SK-N-SH treated with all-trans-retinoic acid at 6 μM for 48 hours (cell line): ENCODE measurements around the gene TUFT1.

Experiments used
- ATAC-seq: fragments of 200-7000 bp; cut with Tn5 transposase; 3 replicates; pipeline ENCODE4 v1.9.1; 2020; ENCODE audit warnings: mild to moderate bottlenecking, moderate library complexity
- ISL1 ChIP-seq: fragments of 250-450 bp; sonication (Bioruptor Pico); IDR thresholded peaks from 2 replicates; pipeline ENCODE4 v2.1.2; 2022; ENCODE audit warnings: mild to moderate bottlenecking, moderate library complexity
- POU6F1 ChIP-seq: fragments of 250-450 bp; sonication (Bioruptor Pico); IDR thresholded peaks from 2 replicates; pipeline ENCODE4 v1.8.0; 2021; ENCODE audit warnings: low read depth, mild to moderate bottlenecking, moderate library complexity, borderline replicate concordance
- ZNF8 ChIP-seq: fragments of 450-650 bp; formaldehyde crosslinking; IDR thresholded peaks from 2 replicates; pipeline ENCODE4 v1.5.0; 2020; ENCODE audit warnings: mild to moderate bottlenecking, moderate library complexity
- TF ChIP-seq, protein P1 (sequence below): fragments of 250-450 bp; sonication (Bioruptor Pico); IDR thresholded peaks from 2 replicates; pipeline ENCODE4 v1.8.0; 2020; ENCODE audit warnings: mild to moderate bottlenecking, moderate library complexity, borderline replicate concordance

TUFT1 gene

DNA sequence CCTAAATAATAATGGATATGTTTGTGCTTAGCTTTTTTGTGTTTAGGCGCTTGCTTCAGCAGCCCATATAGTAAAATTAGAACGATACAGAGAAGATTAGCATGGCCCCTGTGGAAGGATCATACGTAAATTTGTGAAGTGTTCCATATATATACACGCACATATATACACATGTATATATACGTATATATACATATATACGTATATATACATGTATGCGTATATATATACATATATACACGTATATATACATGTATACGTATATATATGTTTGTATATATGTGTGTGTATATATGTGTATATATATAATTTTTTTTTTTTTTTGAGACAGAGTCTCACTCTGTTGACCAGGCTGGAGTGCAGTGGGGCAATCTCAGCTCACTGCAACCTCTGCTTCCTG lies 89.2 kb downstream of the TUFT1 start:
- TF ChIP-seq ZNF8 (CRISPR knock-in tag) (no peak), POU6F1 (no peak), ISL1 (CRISPR knock-in tag) (no peak)
- TF ChIP-seq, protein P1, sequence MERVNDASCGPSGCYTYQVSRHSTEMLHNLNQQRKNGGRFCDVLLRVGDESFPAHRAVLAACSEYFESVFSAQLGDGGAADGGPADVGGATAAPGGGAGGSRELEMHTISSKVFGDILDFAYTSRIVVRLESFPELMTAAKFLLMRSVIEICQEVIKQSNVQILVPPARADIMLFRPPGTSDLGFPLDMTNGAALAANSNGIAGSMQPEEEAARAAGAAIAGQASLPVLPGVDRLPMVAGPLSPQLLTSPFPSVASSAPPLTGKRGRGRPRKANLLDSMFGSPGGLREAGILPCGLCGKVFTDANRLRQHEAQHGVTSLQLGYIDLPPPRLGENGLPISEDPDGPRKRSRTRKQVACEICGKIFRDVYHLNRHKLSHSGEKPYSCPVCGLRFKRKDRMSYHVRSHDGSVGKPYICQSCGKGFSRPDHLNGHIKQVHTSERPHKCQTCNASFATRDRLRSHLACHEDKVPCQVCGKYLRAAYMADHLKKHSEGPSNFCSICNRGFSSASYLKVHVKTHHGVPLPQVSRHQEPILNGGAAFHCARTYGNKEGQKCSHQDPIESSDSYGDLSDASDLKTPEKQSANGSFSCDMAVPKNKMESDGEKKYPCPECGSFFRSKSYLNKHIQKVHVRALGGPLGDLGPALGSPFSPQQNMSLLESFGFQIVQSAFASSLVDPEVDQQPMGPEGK (CRISPR knock-in tag) = no peak
- ATAC-seq = no peak
